DND-41 (cell line): ENCODE measurements around the gene BBS1.

Experiments
- CTCF ChIP-seq: IDR thresholded peaks from 2 replicates; pipeline ENCODE4 v1.5.1; 2012; ENCODE audit warnings: borderline replicate concordance, low read length, moderate library complexity, mild to moderate bottlenecking; ENCODE audit not compliant: poor library complexity, severe bottlenecking; ENCODE audit errors: extremely low read depth
- EZH2 ChIP-seq: IDR thresholded peaks from 3 replicates; pipeline ENCODE4 v1.6.1; 2012; ENCODE audit warnings: borderline replicate concordance, low read depth, mild to moderate bottlenecking, moderate library complexity, low read length, inconsistent platforms; ENCODE audit not compliant: severe bottlenecking

- no peak for TF ChIP-seq CTCF
- TF ChIP-seq EZH2, result no peak
Observed at GRCh38 chr11:66530927-66531709, 20.7 kb downstream of the BBS1 start.
